Activated T-cell treated with anti-CD3 and anti-CD28 coated beads for 4 hours (primary cell): Measurements from ENCODE around the gene ICA1.

Experiments
- DNase-seq: peaks from one replicate; pipeline ENCODE4 v3.0.0-alpha.2; 2020

Gene ICA1

GRCh38 chr7:8197994-8198698, 63.8 kb downstream of the ICA1 start:
- no peak for DNase-seq

GRCh38 chr7:8192897-8193296, 69.1 kb downstream of the ICA1 start:
- DNase-seq = no peak

GRCh38 chr7:8190119-8190895, 71.7 kb downstream of the ICA1 start:
- DNase-seq = peak; percentile 62

- DNase-seq = no peak
Observed at GRCh38 chr7:8189625-8190024, 72.3 kb downstream of the ICA1 start.

- DNase-seq = no peak
Observed at GRCh38 chr7:8185926-8186683, 75.9 kb downstream of the ICA1 start.

- DNase-seq = no peak
Observed at GRCh38 chr7:8184221-8184620, 77.7 kb downstream of the ICA1 start.

GRCh38 chr7:8179486-8179885, 82.5 kb downstream of the ICA1 start:
- DNase-seq = no peak

- no peak for DNase-seq
Observed at GRCh38 chr7:8178353-8178752, 83.6 kb downstream of the ICA1 start.

- DNase-seq = no peak
Observed at GRCh38 chr7:8177109-8177933, 84.6 kb downstream of the ICA1 start.

- peak; percentile 15 for DNase-seq
Observed at GRCh38 chr7:8176370-8177081, 85.4 kb downstream of the ICA1 start.

GRCh38 chr7:8175929-8176369, 86.0 kb downstream of the ICA1 start:
- DNase-seq = peak; percentile 2

- DNase-seq = no peak
Observed at GRCh38 chr7:8172372-8173354, 89.3 kb downstream of the ICA1 start.

- DNase-seq = no peak
Observed at GRCh38 chr7:8169171-8169570, 92.8 kb downstream of the ICA1 start.

- DNase-seq = no peak
Observed at GRCh38 chr7:8168336-8168735, 93.6 kb downstream of the ICA1 start.

- no peak for DNase-seq
Observed at GRCh38 chr7:8165150-8165549, 96.8 kb downstream of the ICA1 start.

- no peak for DNase-seq
Observed at GRCh38 chr7:8162181-8162580, 99.8 kb downstream of the ICA1 start.

GRCh38 chr7:8161364-8161828, 100.6 kb downstream of the ICA1 start:
- no peak for DNase-seq

GRCh38 chr7:8160779-8161345, 101.1 kb downstream of the ICA1 start:
- no peak for DNase-seq

- no peak for DNase-seq
Observed at GRCh38 chr7:8160250-8160649, 101.7 kb downstream of the ICA1 start.

- no peak for DNase-seq
Observed at GRCh38 chr7:8159595-8159994, 102.4 kb downstream of the ICA1 start.
